HCT116 (cell line): Measurements from ENCODE around the gene MORN5.

Source experiments
- CTCF ChIP-seq, 3 experiments: fragments of 200-600 bp in 1 of 3; sonication (generic) in 1 of 3; IDR thresholded peaks in 2 of 3; conservative IDR thresholded peaks in 1 of 3; 2 replicates each; pipeline ENCODE4 v1.5.1; 2012 to 2017; ENCODE audit warnings: low read depth in 2 of 3, low read length in 2 of 3, antibody characterized with exemption in 1 of 3, borderline replicate concordance in 1 of 3, control low read depth in 1 of 3, mild to moderate bottlenecking in 1 of 3, mixed read lengths in 1 of 3, mixed run types in 1 of 3, moderate library complexity in 1 of 3; ENCODE audit not compliant: insufficient read depth in 1 of 3
- POLR2A ChIP-seq: IDR thresholded peaks from 2 replicates; pipeline ENCODE4 v1.7.0; 2011; ENCODE audit warnings: borderline replicate concordance; ENCODE audit not compliant: insufficient read depth, insufficient read length; ENCODE audit errors: extremely low read depth
- SIN3A ChIP-seq: IDR thresholded peaks from 2 replicates; pipeline ENCODE4 v1.6.1; 2012; ENCODE audit warnings: low read depth
- TF ChIP-seq, protein P1 (sequence below): IDR thresholded peaks from 2 replicates; pipeline ENCODE4 v1.6.1; 2012; ENCODE audit warnings: low read depth

DNA sequence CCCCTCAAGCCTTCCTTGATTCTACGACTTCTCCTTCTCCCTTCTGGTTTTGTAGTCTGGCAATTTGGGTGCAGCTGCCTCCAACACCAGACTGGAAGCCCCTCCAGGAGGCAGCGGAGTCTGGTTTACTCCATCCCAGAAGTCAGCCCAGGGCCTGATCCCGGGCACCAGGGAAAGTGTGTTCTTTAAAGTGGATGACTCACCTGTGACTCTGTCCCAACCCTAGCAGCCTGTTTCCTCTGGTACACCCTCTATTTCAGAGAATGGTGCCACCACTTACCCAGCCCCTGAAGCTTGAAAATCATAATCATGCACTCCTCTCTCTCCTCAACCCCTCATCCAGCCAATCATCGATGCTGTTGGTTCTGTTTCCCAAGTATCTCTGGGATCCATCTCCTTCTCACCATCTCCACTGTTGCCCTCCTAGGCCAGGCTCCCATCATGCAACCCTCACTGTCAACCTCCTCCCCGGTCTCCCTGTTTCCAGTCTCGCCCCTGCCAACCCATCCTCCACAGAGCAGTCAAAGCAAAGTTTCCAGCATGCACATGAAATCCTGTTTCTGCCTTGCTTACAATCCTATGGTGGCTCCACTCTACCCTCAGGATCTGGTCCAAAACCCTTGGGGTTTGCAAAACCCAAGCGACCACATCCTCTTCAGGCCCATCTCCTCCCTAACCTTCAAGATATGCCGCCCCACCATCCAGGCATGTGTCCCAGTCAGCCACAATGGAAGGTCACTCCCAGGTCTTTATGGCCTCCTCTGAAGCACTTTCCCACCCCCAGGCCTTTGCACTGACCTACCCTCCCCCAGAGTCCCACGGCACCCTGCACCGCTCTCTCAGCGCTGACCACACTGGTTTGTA is 58.6 kb downstream of the MORN5 start:
- no peak for TF ChIP-seq CTCF (IDR thresholded peaks at IDR 0.05 in 2 of 3, conservative IDR thresholded peaks at IDR 0.05 in 1 of 3; ENCODE audit: borderline replicate concordance in 1 of 3, insufficient read depth in 1 of 3, low read depth in 2 of 3, low read length in 2 of 3)
- no peak for TF ChIP-seq SIN3A
- no peak for TF ChIP-seq POLR2A
- TF ChIP-seq, protein P1, sequence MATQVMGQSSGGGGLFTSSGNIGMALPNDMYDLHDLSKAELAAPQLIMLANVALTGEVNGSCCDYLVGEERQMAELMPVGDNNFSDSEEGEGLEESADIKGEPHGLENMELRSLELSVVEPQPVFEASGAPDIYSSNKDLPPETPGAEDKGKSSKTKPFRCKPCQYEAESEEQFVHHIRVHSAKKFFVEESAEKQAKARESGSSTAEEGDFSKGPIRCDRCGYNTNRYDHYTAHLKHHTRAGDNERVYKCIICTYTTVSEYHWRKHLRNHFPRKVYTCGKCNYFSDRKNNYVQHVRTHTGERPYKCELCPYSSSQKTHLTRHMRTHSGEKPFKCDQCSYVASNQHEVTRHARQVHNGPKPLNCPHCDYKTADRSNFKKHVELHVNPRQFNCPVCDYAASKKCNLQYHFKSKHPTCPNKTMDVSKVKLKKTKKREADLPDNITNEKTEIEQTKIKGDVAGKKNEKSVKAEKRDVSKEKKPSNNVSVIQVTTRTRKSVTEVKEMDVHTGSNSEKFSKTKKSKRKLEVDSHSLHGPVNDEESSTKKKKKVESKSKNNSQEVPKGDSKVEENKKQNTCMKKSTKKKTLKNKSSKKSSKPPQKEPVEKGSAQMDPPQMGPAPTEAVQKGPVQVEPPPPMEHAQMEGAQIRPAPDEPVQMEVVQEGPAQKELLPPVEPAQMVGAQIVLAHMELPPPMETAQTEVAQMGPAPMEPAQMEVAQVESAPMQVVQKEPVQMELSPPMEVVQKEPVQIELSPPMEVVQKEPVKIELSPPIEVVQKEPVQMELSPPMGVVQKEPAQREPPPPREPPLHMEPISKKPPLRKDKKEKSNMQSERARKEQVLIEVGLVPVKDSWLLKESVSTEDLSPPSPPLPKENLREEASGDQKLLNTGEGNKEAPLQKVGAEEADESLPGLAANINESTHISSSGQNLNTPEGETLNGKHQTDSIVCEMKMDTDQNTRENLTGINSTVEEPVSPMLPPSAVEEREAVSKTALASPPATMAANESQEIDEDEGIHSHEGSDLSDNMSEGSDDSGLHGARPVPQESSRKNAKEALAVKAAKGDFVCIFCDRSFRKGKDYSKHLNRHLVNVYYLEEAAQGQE = no peak
